Measurements from ENCODE around the gene MSH6. TPM values are rescaled to one million over a fixed set of nuclear protein-coding genes. Genes with fewer than 3 reads are reported as not detected.

The MSH6 gene
- total and polyA plus RNA-seq, 2 of the 13 experiments (the other 11 are each of a cell fraction or from before 2014, with no cell fraction given), result 20.8 to 113 TPM

DNA sequence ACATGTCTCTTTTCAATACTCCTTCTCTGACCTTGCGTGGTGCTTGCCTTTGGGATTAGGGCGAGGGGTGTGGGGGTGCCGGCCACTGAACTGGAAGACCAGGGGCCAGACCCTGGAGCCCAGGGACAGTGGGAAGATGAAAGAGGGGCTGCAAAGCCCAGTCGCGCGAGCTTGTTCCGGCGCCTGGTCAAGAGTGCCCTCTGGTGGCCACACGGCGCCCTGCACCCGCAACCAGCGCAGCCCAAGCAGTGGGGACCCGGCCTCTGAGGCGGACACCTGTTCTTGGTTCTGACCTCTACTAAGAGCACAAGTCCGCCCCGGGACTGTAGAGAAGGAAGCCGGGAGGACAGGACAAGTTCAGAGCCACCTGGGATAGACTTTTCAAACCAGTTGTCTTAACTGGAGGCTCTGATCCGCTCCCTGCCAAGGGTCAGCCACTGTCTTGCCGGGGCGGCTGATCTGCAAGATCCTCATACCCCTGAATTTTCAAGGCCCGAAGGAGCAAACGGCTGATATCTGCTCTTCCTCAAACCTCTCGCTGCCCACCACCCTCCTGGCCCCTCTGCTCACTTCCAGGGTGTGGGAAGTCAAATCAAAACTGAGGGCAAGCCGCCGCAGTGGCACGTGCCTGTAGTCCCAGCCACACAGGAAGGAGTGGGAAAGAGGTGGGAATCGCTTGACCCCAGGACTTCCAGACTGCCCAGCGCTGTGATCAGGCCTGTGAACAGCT, 14.9 kb upstream of the MSH6 start (continued):
- TF ChIP-seq, protein P1, sequence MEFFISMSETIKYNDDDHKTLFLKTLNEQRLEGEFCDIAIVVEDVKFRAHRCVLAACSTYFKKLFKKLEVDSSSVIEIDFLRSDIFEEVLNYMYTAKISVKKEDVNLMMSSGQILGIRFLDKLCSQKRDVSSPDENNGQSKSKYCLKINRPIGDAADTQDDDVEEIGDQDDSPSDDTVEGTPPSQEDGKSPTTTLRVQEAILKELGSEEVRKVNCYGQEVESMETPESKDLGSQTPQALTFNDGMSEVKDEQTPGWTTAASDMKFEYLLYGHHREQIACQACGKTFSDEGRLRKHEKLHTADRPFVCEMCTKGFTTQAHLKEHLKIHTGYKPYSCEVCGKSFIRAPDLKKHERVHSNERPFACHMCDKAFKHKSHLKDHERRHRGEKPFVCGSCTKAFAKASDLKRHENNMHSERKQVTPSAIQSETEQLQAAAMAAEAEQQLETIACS (CRISPR knock-in tag; IDR thresholded peaks at IDR 0.05), result no peak
- TF ChIP-seq GATAD1 (CRISPR knock-in tag; IDR thresholded peaks at IDR 0.05), result no peak
- TF ChIP-seq, protein P2, sequence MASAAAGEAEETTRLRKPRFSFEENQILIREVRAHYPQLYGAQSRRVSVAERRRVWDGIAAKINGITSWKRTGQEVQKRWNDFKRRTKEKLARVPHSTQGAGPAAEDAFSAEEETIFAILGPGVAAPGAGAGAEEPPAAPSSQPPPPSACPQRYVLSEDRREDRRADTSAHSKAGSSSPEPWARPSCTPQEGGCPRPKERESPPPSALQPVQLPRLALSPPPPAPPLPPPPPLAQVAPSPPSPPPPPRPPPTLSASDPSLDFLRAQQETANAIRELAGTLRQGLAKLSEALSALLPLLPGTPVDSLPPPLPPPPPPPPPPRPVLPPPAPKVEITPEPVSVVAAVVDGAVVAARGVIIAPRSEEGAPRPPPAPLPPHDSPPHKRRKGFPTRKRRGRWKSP (CRISPR knock-in tag; IDR thresholded peaks at IDR 0.05), result peak; percentile 73; the same call in 1 of the 2 replicates
- 0 out of 2 replicates have a peak, but pooled peaks have one; percentile 31 for TF ChIP-seq ZNF737 (CRISPR knock-in tag; IDR thresholded peaks at IDR 0.05; ENCODE audit: borderline replicate concordance)
- TF ChIP-seq KDM4B (CRISPR knock-in tag; IDR thresholded peaks at IDR 0.05), result 0 out of 2 replicates have a peak, but pooled peaks have one; percentile 47
- TF ChIP-seq, protein P3, sequence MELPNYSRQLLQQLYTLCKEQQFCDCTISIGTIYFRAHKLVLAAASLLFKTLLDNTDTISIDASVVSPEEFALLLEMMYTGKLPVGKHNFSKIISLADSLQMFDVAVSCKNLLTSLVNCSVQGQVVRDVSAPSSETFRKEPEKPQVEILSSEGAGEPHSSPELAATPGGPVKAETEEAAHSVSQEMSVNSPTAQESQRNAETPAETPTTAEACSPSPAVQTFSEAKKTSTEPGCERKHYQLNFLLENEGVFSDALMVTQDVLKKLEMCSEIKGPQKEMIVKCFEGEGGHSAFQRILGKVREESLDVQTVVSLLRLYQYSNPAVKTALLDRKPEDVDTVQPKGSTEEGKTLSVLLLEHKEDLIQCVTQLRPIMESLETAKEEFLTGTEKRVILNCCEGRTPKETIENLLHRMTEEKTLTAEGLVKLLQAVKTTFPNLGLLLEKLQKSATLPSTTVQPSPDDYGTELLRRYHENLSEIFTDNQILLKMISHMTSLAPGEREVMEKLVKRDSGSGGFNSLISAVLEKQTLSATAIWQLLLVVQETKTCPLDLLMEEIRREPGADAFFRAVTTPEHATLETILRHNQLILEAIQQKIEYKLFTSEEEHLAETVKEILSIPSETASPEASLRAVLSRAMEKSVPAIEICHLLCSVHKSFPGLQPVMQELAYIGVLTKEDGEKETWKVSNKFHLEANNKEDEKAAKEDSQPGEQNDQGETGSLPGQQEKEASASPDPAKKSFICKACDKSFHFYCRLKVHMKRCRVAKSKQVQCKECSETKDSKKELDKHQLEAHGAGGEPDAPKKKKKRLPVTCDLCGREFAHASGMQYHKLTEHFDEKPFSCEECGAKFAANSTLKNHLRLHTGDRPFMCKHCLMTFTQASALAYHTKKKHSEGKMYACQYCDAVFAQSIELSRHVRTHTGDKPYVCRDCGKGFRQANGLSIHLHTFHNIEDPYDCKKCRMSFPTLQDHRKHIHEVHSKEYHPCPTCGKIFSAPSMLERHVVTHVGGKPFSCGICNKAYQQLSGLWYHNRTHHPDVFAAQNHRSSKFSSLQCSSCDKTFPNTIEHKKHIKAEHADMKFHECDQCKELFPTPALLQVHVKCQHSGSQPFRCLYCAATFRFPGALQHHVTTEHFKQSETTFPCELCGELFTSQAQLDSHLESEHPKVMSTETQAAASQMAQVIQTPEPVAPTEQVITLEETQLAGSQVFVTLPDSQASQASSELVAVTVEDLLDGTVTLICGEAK (IDR thresholded peaks at IDR 0.05), result no peak
- TF ChIP-seq, protein P3 (CRISPR knock-in tag; IDR thresholded peaks at IDR 0.05), result 0 out of 2 replicates have a peak, but pooled peaks have one; percentile 24
- peak; percentile 23 for TF ChIP-seq SRSF1 (optimal IDR thresholded peaks at IDR 0.05; ENCODE audit: low read depth, low read length)
- peak; percentile 25; the same call in 1 of the 2 replicates for TF ChIP-seq ZNF263 (CRISPR knock-in tag; IDR thresholded peaks at IDR 0.05)
- TF ChIP-seq RBAK (CRISPR knock-in tag; IDR thresholded peaks at IDR 0.05), result peak; percentile 42; the same call in 1 of the 2 replicates
- TF ChIP-seq, protein P4, sequence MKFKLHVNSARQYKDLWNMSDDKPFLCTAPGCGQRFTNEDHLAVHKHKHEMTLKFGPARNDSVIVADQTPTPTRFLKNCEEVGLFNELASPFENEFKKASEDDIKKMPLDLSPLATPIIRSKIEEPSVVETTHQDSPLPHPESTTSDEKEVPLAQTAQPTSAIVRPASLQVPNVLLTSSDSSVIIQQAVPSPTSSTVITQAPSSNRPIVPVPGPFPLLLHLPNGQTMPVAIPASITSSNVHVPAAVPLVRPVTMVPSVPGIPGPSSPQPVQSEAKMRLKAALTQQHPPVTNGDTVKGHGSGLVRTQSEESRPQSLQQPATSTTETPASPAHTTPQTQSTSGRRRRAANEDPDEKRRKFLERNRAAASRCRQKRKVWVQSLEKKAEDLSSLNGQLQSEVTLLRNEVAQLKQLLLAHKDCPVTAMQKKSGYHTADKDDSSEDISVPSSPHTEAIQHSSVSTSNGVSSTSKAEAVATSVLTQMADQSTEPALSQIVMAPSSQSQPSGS (CRISPR knock-in tag; IDR thresholded peaks at IDR 0.05), result 0 out of 2 replicates have a peak, but pooled peaks have one; percentile 30
- TF ChIP-seq PITX1 (CRISPR knock-in tag; IDR thresholded peaks at IDR 0.05), result peak; percentile 85
- TF ChIP-seq, protein P5, sequence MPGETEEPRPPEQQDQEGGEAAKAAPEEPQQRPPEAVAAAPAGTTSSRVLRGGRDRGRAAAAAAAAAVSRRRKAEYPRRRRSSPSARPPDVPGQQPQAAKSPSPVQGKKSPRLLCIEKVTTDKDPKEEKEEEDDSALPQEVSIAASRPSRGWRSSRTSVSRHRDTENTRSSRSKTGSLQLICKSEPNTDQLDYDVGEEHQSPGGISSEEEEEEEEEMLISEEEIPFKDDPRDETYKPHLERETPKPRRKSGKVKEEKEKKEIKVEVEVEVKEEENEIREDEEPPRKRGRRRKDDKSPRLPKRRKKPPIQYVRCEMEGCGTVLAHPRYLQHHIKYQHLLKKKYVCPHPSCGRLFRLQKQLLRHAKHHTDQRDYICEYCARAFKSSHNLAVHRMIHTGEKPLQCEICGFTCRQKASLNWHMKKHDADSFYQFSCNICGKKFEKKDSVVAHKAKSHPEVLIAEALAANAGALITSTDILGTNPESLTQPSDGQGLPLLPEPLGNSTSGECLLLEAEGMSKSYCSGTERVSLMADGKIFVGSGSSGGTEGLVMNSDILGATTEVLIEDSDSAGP (CRISPR knock-in tag; IDR thresholded peaks at IDR 0.05; ENCODE audit: borderline replicate concordance), result peak; percentile 68; the same call in 1 of the 2 replicates
- TF ChIP-seq NCOA2 (CRISPR knock-in tag; IDR thresholded peaks at IDR 0.05), result no peak
